ENCODE measurements around the gene ADAM8.

GRCh38 chr10:133221331-133221730 is 55.3 kb downstream of the ADAM8 start:
- no peak for TF ChIP-seq EZH2phosphoT487 (IDR thresholded peaks at IDR 0.05; ENCODE audit: borderline replicate concordance, low read length)
- no peak for TF ChIP-seq CTCF (conservative IDR thresholded peaks at IDR 0.05; ENCODE audit: low read depth, low read length)

Data from PC-3 (cell line).